Measurements from ENCODE around the gene SHKBP1.
"Not testable (repeated sequence)": the region's sequence is repeated elsewhere in the genome, so short reads cannot be mapped to it uniquely, and the experiment has no call there.

SHKBP1 gene

GRCh38 chr19:40616178-40616577, 39.5 kb downstream of the SHKBP1 start:
- no peak for DNase-seq

GRCh38 chr19:40616941-40617340, 40.3 kb downstream of the SHKBP1 start:
- no peak for DNase-seq

- no peak for DNase-seq
These were observed 41.3 kb downstream of the SHKBP1 start for GRCh38 chr19:40617961-40618360.

GRCh38 chr19:40619333-40620160, 42.9 kb downstream of the SHKBP1 start:
- DNase-seq: no peak

- no peak for DNase-seq
These were observed 43.5 kb downstream of the SHKBP1 start for GRCh38 chr19:40620161-40620485.

GRCh38 chr19:40621283-40621682, 44.6 kb downstream of the SHKBP1 start:
- DNase-seq: no peak

GRCh38 chr19:40621966-40622772, 45.5 kb downstream of the SHKBP1 start:
- DNase-seq: no peak

GRCh38 chr19:40622773-40623075, 46.1 kb downstream of the SHKBP1 start:
- no peak for DNase-seq

- peak; percentile 52 for DNase-seq
These were observed 47.0 kb downstream of the SHKBP1 start for GRCh38 chr19:40623403-40624251.

- not testable (repeated sequence) for DNase-seq
These were observed 47.9 kb downstream of the SHKBP1 start for GRCh38 chr19:40624369-40625153.

GRCh38 chr19:40625406-40626120, 48.9 kb downstream of the SHKBP1 start:
- no peak for DNase-seq

- no peak for DNase-seq
These were observed 50.2 kb downstream of the SHKBP1 start for GRCh38 chr19:40626918-40627317.

- no peak for DNase-seq
These were observed 51.0 kb downstream of the SHKBP1 start for GRCh38 chr19:40627486-40628279.

GRCh38 chr19:40629346-40629745, 52.7 kb downstream of the SHKBP1 start:
- DNase-seq: no peak

GRCh38 chr19:40630571-40631160, 54.0 kb downstream of the SHKBP1 start:
- DNase-seq: no peak

- no peak for DNase-seq
These were observed 55.8 kb downstream of the SHKBP1 start for GRCh38 chr19:40632311-40633036.

GRCh38 chr19:40633207-40633606, 56.5 kb downstream of the SHKBP1 start:
- DNase-seq: no peak

- no peak for DNase-seq
These were observed 61.7 kb downstream of the SHKBP1 start for GRCh38 chr19:40638327-40638726.

- no peak for DNase-seq
These were observed 62.9 kb downstream of the SHKBP1 start for GRCh38 chr19:40639638-40639982.

- DNase-seq: no peak
These were observed 64.1 kb downstream of the SHKBP1 start for GRCh38 chr19:40640744-40641143.
